K562 (cell line): ENCODE data around the gene ZNF562. TPM values are rescaled to one million over a fixed set of nuclear protein-coding genes. Genes with fewer than 3 reads are reported as not detected.
A peak's percentile ranks its signal among the peaks of the same experiment; 100 is the strongest.

Experiments used
- BRD4 ChIP-seq: fragments of 200-600 bp; sonication (generic); IDR thresholded peaks from 2 replicates; pipeline ENCODE4 v1.6.1; 2017; ENCODE audit warnings: inconsistent platforms
- FOSL1 ChIP-seq: fragments of 200-800 bp; sonication (Bioruptor generic); conservative IDR thresholded peaks from 2 replicates; pipeline ENCODE4 v1.6.1; 2016; ENCODE audit warnings: missing genetic modification characterization, missing compliant biosample characterization
- GABPB1 ChIP-seq: sonication (generic); formaldehyde crosslinking; IDR thresholded peaks from 2 replicates; pipeline ENCODE4 v1.8.0; 2022; ENCODE audit warnings: mild to moderate bottlenecking, missing genetic modification reagents
- GTF2E2 ChIP-seq: fragments of 200-800 bp; sonication (Bioruptor generic); IDR thresholded peaks from 2 replicates; pipeline ENCODE4 v1.6.1; 2016; ENCODE audit warnings: missing genetic modification characterization, missing compliant biosample characterization
- HCFC1 ChIP-seq: IDR thresholded peaks from 2 replicates; pipeline ENCODE4 v1.6.1; 2012; ENCODE audit warnings: low read depth, low read length, improper control_type of control experiment
- HES1 ChIP-seq: fragments of 450-650 bp; IDR thresholded peaks from 2 replicates; pipeline ENCODE4 v1.6.1; 2016; ENCODE audit warnings: low read depth, mild to moderate bottlenecking, moderate library complexity
- PML ChIP-seq: IDR thresholded peaks from 2 replicates; pipeline ENCODE4 v1.6.1; 2012; ENCODE audit warnings: low read length, inconsistent platforms
- RBFOX2 ChIP-seq: fragments of 200-400 bp; formaldehyde crosslinking; IDR thresholded peaks from 2 replicates; pipeline ENCODE4 v1.6.1; 2017; ENCODE audit warnings: low read depth, mild to moderate bottlenecking, low read length, moderate library complexity
- SAFB2 ChIP-seq: fragments of 200-400 bp; formaldehyde crosslinking; IDR thresholded peaks from 2 replicates; pipeline ENCODE4 v1.6.1; 2018; ENCODE audit warnings: borderline replicate concordance, low read length, low read depth, moderate library complexity; ENCODE audit not compliant: severe bottlenecking
- STAT6 ChIP-seq: sonication (generic); formaldehyde crosslinking; IDR thresholded peaks from 2 replicates; pipeline ENCODE4 v1.8.1; 2023; ENCODE audit warnings: mild to moderate bottlenecking, missing genetic modification reagents
- SUPT5H ChIP-seq: fragments of 450-650 bp; IDR thresholded peaks from 2 replicates; pipeline ENCODE4 v1.6.1; 2016
- YY1 ChIP-seq, 3 experiments: IDR thresholded peaks; 2 replicates each; pipeline ENCODE4 v1.6.1; 2011; ENCODE audit warnings: low read length in 2 of 3, mild to moderate bottlenecking in 2 of 3, moderate library complexity in 2 of 3, borderline replicate concordance in 1 of 3, control low read depth in 1 of 3, low read depth in 1 of 3; ENCODE audit not compliant: insufficient read depth in 3 of 3, insufficient replicate concordance in 2 of 3, control insufficient read depth in 1 of 3, insufficient read length in 1 of 3; ENCODE audit errors: extremely low read depth in 1 of 3
- ZBTB33 ChIP-seq: sonication (generic); formaldehyde crosslinking; IDR thresholded peaks from 2 replicates; pipeline ENCODE4 v1.8.1; 2023; ENCODE audit warnings: mild to moderate bottlenecking, missing genetic modification reagents
- ZNF395 ChIP-seq: fragments of 200-800 bp; sonication (Bioruptor generic); IDR thresholded peaks from 2 replicates; pipeline ENCODE4 v1.6.1; 2017; ENCODE audit warnings: missing genetic modification characterization, missing compliant biosample characterization
- ZNF592 ChIP-seq: fragments of 450-650 bp; IDR thresholded peaks from 2 replicates; pipeline ENCODE4 v1.6.1; 2017; ENCODE audit warnings: antibody characterized with exemption, mild to moderate bottlenecking
- polyA plus RNA-seq, 8 experiments: library from polyadenylated mRNA; depleted of rRNA in 4 of 8; stranded (reverse) in 5 of 8; unstranded in 3 of 8; fragments of >200 nt; fragmentation: Nextera tagmentation in 2 of 8; fragmentation: Illumina TruSeq in 1 of 8; extraction: Ambion mirVana in 2 of 8; extraction: Trizol in 1 of 8; gene quantifications; 2 replicates each; pipeline versions ENCODE4 v1.2.1 to v1.2.3, GENCODE V29; 2011 to 2014; ENCODE audit warnings: inconsistent platforms in 1 of 8, missing spikeins in 1 of 8
- total RNA-seq, 7 experiments: library from RNA; depleted of rRNA in 6 of 7; stranded (reverse); fragments of >200 nt in 6 of 7; fragmentation: Illumina TruSeq in 2 of 7; extraction: Trizol in 2 of 7; gene quantifications; 2 replicates each; pipeline versions ENCODE4 v1.2.1 to v1.2.3, GENCODE V29; 2011 to 2021; ENCODE audit warnings: low replicate concordance in 1 of 7

Gene ZNF562
- total and polyA plus RNA-seq, 9 of the 15 experiments (the other 6 are each of a cell fraction or from before 2014, with no cell fraction given) = 11.8 to 46.9 (median 20.8) TPM

- TF ChIP-seq RBFOX2 (peak; percentile 95), YY1 (IDR thresholded peaks at IDR 0.05; ENCODE audit: borderline replicate concordance in 1 of 3, control insufficient read depth in 1 of 3, extremely low read depth in 1 of 3, insufficient read depth in 3 of 3, insufficient read length in 1 of 3, insufficient replicate concordance in 2 of 3, low read depth in 1 of 3, low read length in 2 of 3) (peak; percentile 76 to 96 (median 90)), SAFB2 (no peak), PML (peak; percentile 55; the same call in 1 of the 2 replicates), ZNF592 (0 out of 2 replicates have a peak, but pooled peaks have one; percentile 10), HCFC1 (peak; percentile 62), STAT6 (CRISPR knock-in tag) (0 out of 2 replicates have a peak, but pooled peaks have one; percentile 24), GABPB1 (CRISPR knock-in tag) (peak; percentile 98), ZNF395 (CRISPR knock-in tag) (peak; percentile 60), ZBTB33 (no peak), BRD4 (peak; percentile 65; the same call in 1 of the 2 replicates), HES1 (no peak), SUPT5H (peak; percentile 85), FOSL1 (tag) (peak; percentile 20; the same call in 1 of the 2 replicates), GTF2E2 (tag) (peak; percentile 67)
These were observed at the start of gene ZNF562 (continued) for GRCh38 chr19:9674663-9675357.
